ENCODE data around the gene SRGAP2C.
"Not testable (repeated sequence)": the region's sequence is repeated elsewhere in the genome, so short reads cannot be mapped to it uniquely, and the experiment has no call there.

The SRGAP2C gene

DNA sequence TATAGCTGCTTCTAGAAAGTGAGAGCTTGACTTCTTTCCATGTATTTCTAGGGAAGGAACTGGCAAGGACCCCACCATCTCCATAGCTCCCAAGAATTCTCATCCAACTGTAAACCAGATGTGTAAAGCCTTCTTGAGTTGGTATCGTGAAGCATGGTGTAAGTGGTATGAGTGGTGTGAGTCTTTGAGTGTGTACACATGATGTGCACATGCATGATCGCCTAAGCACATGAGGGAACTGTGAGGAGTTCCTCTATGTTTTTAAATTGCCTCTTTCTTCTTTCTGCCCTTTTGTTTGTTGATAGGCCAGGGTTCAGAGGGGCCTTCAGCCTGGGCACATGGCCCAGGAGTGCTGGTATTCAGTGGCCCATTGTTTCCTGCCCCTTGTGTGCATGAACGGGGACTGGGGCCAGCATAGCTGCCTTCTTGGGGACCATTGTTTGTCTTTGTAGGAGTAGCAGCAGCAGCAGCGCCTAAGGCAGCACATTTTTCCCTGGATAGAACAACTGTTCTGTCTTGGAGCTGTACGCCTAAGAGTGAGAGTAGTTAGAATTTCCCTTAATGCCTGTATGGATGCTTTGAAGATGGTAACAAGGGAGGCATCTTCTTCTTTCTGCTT is 96.0 kb downstream of the SRGAP2C start:
- not testable (repeated sequence) for DNase-seq (ENCODE audit: low spot score)

DNA sequence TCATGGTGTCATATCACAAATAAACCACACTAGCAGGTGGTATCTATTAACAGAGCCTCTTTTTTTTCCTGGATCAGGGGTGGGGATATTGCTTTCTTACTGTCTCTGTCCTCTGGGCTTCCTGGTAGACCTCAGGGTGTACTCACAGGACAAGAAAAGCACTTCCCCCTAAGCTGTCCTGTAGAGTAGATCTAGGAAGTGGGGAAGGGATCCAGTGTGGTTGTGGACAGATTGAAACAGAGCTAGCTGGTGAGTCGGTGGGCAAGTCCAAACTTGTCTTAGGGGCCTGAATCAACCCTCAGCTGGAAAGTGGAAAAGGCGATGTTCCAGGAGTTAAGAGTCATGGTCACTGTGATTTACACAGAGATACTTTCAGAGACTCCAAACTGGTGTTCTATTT is 96.7 kb downstream of the SRGAP2C start:
- DNase-seq (ENCODE audit: low spot score): not testable (repeated sequence)

DNA sequence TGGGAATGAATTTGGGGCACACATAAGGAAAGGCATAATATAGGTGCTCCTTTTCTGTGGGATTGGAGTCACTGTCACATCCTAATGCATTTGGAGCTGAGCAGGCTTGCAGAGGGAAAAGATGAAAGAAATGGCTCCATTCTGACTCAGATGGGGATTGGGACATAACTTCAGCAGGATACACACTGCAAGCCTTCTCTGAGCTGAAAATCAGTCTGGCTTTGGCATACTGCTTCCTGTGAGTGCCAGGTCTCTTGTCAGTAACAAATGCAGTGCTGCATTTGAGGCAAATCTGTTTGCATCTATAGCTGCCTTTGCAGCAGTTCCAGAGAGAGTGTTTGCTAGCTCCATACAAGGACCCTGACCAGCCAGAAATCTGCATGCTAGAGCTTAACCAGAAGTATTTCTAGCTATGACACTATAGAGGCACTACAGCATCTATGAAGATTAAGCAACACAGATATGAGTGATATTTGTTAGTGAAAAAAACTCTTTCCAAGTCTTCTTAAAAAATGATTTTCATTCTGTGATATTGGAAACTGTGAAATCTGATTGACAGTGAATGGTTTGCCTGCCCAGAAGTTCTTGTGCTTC is 98.9 kb downstream of the SRGAP2C start:
- DNase-seq (ENCODE audit: low spot score): not testable (repeated sequence)

DNA sequence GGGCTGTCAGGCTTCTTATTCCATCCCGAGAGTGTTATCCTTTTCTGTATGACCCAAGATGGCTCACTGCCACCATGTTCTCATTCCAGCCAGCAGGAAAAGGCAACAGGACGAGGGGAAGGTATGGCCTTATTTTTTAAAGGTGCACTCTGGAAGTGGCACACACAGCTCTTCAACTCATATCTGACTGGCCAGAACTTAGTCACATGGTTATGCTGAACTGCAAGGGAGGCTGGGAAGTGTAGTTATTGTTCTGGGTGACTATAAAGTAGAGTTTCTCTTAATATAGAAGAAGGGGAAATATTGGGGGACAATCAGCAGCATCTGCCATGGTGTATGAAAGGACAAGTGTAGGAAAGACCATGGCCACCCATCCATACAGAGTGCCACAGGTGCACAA is 107.8 kb downstream of the SRGAP2C start:
- not testable (repeated sequence) for DNase-seq (ENCODE audit: low spot score)

DNA sequence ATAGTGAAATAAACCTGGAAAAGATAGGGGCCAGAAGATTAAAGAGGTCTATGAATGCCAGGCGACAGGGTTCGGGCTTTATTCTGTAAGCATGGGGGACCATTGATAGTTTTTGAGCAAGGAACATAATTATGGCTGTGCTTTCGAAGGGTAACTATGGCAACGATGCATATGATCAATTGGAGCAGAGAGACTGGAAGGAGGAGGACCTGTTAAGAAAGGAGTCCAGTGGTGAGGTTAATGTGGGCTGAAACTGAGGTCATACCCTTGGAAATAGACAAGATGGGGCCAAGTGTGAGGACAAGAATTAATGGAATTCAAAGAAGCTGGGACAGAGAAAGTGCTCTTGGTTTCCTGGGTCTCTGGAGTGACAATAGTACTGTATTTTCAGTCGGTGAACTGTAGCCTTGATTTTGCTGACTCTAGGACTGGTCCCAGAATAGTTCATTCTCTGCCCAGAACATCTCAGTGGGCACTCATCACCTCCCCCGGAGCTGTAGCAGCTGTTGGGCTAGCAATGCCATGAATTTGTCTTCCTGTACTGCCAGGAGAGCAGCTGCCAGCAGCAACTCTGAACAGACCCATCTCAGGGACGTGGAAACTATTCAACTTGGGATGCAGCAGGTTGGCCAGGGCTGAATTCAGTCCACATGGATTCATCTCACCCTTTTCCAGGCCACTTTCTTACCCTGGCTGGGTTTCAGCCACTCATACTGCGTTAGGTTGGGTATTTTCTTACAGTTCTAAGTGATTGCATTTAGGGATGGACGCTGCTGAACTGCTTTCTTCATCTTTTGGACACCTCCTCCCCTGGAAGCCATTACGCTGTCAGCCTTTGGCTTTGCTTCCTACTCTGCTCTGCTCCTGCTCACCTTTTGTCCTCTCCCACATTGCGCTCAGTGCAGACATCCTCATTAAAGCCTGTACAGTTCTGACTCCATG is 108.8 kb downstream of the SRGAP2C start:
- not testable (repeated sequence) for DNase-seq (ENCODE audit: low spot score)

DNA sequence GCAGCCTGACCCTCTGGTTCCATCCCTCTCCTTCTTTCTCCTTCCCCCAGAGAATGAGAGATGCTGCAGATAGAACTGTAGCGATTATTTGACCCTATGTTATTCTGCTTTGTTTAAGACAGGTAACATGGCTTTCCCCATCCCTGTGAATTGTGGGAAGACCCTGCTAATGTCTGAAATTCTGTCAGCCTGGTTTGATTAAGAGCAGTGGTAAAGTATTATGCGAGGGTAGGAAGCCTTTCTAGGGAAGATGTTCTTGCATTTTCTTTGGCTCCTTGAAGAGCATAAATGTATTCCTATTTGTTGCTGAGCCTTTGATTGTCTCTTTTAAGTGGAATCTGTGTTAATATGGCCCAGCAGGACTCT is 109.4 kb downstream of the SRGAP2C start:
- DNase-seq (ENCODE audit: low spot score): not testable (repeated sequence)

DNA sequence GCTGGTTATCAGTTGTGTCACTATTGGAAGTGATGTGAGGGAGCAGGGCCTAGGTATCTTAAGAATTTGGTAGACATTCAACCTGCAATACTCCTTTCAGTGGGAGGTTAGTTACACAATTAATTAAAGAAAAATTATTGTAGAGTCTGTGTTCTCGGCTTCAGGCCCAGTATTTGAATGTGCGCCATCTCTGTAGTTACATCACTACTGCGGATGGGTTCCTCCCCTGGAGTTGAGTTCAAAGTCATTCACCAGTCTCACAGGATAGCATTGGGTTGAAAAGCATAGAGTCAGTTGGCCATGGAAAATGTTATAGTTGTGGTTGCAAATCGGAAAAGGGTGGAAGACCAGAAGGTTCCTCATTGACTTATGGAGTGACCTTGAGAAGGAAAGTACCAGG is 111.8 kb downstream of the SRGAP2C start:
- DNase-seq (ENCODE audit: low spot score): not testable (repeated sequence)

DNA sequence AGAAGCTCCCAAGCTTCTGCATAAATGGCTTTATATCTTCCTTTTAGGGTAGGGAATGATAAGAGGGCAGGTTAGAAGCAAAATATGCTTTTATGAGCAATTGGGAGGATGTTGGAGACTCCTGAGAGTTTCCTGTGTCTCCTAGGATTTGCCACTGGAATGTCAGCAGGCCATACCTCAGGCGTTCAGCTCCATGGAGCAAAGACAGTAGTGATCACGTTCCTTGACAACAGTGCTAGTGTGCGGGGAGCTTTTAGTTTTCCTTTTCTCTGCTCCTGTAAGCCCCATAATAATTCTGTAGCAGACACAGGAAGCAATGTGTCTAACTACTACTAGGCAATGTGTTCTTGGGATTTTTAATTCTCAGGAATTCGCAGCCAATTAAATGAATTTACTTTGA is 113.8 kb downstream of the SRGAP2C start:
- DNase-seq (ENCODE audit: low spot score): not testable (repeated sequence)

DNA sequence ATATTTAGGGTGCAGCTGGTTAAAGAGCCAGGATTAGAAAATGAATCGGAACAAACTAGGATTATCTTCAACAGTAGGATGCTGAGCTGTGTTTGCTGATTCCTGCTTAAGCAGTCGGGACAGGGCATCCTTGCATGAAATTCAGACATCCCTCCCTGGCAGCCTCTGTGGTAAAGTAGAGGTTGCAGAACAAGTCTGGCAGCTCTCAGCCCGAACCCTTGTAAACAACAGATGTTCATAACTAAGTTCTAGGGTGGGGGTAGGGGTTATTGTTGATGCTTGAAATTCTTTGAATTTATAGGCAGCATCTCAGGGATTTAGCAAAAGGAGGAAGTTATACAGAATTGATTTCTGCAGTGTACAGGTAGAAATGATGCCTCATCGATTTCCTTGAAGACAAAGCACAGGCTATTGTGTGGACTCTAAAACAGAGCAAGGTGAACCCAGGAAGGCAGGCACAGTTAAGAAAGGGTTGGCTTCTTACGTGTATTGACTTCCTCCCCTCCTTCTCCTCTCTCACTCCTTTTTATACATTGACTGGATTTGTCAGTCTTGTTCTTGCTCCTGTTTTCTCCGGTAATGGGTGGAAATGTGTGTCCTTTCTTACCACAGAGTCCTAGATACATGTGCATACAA is 114.9 kb downstream of the SRGAP2C start:
- DNase-seq (ENCODE audit: low spot score): not testable (repeated sequence)

DNA sequence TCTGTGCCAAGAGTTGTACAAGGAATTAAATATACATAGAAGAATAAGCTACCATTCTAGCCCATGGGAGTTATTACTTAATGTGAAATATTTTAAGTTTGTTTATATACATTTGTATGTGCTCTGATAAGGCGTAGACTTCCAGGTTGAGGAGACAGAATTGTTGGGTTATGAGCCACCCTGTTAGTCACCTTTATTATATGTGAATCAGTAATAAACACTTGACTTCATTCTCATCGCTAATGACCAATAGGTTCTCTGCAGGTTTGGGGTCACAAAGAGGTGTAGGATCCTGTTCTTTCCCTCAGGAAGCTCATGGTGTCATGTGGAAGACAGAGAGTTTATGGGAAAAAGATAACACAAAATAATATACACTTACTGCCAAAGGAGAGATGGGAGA is 117.1 kb downstream of the SRGAP2C start:
- not testable (repeated sequence) for DNase-seq (ENCODE audit: low spot score)

DNA sequence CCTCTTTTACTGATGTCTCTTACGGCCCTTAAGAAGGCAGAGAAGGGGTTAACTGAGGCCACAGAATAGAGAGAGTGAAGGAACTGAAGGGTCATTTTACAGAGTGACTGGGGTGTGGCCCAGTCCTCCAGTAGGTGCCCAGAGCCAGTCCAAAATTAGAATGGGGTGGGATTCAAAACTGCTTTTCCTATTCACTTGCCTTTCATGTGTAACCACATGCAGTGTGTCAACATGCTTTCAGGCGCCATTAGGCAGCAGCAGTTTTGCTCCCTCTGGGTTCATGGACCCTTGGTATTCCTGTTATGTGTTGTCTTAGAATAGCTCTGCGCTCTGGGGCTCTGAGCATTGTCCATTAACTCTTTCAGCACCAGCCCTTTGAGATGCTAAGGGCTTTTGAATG is 123.0 kb downstream of the SRGAP2C start:
- DNase-seq (ENCODE audit: low spot score): not testable (repeated sequence)

DNA sequence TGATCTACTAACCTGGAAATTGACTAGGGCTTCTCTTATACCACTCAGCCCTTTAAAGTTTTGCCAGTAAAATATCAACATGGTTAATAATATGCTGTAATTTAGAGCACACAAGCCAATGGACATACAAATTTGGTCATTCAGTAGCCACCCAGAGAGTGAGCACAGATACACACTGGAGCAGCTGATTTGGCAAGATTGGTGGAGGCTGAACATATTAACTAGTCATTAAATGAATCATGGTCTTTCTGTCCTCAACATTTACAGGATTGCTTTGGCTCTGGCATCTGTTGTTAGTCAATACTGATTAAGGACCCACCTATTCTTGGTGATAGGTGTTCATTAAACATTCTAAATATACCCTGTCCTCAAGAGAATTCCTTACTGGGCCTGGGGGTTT is 130.7 kb downstream of the SRGAP2C start:
- not testable (repeated sequence) for DNase-seq (ENCODE audit: low spot score)

DNA sequence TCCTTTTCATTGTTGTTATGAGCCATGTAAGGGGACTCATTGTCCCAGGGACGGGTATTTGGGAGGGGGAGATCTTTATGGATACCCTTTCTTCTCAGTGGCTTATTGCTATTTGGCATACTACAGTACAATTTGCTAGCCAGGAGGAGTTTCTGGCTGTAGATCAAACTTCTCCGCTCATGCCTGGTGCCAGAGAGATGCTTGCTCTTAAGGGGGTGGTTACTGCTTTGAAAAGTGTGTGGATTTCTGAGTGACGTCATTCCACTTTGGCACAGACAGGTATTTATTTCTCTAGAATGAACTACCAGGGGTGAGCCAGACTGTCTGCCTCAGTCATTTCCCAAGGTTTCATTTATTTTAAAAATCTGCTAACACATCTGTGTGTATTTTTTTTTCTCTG is 131.3 kb downstream of the SRGAP2C start:
- DNase-seq (ENCODE audit: low spot score): not testable (repeated sequence)

DNA sequence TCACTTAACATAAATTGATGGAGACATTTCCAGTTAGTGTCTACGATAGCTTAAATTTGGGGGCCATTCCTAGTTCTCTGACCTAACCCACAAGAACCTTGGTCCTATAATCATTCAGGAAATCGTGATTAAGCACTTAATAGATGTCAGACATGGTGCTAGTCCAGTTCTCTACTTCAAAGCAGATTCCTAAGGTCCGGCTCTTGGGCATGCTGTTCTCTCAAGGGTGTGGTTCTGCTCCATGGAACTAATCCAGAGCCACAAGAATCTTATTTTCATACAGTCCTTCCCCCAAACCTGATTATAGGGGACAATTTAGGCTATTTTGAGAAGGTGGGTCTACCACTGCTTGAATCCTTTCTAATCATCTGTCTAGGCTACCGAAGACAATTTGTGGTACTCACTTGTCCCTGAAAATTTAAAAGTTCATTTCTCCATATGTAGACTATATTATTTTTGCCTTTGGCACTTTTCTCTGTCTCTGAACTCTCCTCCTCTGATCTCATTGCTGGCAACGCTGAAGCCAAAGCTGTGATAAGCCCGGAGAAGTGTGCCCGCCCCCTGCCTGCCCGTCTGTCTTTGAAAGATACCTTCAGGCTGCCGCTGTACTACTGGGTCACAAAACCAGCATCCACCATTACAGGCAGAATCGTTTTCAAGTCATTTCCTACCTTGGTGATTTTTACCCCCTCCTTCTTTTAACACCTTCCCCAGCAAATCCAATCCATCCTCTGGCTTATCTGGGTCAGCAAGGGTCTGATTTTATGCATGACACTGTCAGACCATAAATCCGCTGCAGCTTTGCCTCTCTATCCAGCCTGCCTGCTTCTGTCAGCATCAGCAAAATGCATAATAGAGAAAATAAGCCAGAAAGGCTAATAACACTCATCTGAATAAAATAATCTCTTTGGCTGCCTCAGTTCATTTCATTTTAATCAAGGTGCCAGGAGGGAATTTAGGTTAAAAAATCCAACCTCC is 133.0 kb downstream of the SRGAP2C start:
- DNase-seq (ENCODE audit: low spot score): peak; percentile 15

DNA sequence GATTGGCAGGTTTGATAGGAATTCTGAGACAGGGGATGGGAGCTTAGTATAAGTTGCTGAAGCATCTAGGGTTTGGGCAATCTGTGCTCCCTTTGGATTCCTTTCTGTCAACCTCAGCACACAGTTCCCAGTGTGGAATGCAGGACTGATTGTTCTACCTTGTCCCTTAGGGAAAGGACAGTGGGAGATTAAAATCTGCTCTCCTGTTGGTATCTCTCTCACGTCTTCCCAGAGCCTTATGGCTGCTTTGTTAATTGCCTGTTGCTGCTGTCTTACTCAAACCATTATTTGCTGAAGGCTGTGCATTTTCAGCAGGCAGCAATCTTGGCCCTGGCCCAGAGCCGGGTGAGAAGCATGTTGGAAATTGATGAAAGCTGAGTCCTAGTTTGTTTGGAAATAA is 133.9 kb downstream of the SRGAP2C start:
- not testable (repeated sequence) for DNase-seq (ENCODE audit: low spot score)

DNA sequence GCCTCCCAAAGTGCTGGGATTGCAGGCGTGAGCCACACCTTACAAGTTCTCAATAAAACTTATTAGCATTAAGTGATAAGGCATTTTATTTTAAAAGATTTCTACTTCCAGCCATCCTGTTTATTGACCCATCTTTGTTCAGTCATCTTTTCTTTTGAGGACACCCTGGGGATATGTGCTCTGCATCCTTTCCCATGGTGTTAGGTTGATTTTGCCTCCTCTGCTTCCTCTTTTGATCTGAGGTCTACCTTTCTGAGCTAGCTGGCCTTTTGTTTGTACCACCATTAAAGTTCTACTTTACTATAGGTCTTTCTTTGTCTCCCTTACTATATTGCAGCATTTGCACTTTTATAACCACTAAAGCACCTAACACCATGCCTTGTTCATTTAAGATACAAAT is 136.9 kb downstream of the SRGAP2C start:
- DNase-seq (ENCODE audit: low spot score): not testable (repeated sequence)

DNA sequence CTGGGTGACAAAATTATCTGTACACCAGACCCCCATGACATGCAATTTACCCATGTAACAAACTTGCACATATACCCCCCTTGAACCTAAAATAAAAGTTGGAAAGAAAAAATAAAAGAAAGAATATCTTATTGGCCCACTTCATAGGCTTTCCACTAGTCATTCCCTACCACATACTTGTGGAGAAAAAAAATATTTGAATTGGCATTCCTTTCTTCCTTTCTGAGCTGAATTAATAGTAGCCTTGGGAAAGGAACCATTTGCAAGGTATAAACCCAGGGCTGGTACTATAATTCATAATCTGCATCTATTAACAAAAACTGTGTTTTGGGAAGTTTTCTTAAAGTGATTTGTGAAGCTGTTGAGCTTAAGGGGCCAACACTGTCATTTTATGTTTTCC is 140.0 kb downstream of the SRGAP2C start:
- DNase-seq (ENCODE audit: low spot score): not testable (repeated sequence)

DNA sequence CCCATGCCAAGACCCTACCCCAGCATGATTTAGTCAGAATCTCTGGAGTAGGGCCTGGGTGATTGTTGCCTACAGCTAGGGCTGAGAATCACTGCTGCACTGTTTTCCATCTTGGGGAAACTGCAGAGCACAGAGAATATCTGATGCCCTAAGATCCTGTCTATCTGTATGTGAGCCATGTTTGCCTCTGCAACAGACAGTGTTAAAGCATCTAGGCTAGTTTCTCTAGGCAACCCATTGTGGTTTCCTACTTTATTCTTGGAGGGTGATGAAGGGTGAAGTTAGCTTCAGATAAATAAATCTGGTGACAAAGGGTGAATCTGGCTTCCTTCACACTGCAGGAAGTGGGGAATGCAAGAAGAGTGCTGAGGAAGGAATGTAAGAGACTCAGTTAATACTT is 147.4 kb downstream of the SRGAP2C start:
- not testable (repeated sequence) for DNase-seq (ENCODE audit: low spot score)

DNA sequence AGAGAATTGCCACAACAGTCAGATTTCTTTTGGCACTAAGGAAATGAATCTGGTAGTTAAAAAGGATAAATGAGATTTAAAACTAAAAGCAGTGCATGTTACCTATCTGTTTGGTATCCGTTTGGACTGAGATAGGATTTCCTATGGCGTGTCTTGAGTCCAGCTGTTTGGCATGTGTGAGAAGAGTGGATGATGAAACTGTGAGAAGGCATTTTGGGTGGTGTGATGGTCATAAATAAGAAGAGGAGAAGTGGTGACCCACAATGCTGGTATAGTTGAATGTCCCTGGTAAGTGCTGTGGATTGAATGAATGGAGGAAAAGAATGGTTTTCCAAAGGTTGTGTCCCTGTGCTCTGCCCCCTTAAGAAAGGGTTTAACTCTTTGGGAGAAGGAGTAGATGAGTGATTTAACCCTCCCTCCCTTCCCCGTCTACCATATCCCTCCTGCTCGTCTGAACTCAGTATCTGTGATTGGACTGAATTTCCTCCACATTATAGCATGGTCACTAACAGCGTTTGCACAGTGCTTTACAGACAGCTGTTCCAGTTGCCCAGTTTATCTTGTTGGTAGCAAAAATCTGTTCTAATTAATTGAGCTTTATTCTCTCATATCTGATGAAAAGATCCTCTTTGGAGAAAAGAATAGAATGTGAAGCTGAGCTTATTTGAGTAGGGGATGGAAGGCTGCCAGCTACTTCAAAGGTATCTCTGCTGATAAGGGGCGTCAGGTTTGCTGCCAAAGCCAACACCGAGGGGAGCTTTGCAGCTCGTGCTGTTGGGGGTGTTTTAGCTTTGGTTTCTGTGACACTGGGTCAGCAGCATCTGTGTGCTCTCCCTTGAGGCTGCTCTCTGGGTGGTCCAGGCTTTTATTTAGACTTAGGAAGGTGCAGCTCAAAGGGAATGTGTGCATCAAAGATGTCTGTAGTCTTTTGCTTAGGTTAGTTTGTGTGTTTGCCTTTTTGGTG is 148.1 kb downstream of the SRGAP2C start:
- DNase-seq (ENCODE audit: low spot score): not testable (repeated sequence)

DNA sequence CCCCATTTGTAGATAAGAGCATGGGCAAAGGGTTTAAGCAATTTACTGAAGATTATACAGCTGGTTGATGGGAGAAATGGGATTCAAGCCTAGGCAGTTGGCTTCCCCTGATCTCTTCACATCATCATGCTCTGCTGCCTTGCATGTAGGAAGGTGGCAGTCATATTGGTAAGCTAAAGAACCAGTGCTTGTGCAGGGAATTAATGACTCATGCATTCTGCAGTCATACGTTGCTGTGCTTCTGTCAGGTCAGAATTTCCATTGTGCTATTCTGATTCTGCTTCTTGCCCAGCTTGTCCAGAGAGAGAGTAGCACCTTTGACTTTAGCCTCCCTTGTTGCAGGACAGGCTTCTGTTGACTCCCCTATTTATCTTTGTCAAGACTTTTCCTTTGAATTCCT is 153.2 kb downstream of the SRGAP2C start:
- not testable (repeated sequence) for DNase-seq (ENCODE audit: low spot score)
